Body of pancreas (tissue), 4 donors: ENCODE data around the gene NRG3. TPM values are rescaled to one million over a fixed set of nuclear protein-coding genes. Genes with fewer than 3 reads are reported as not detected.

Experiments
- ATAC-seq: fragments of 150-250 bp; one replicate; pipeline ENCODE4 v1.9.1; 2016
- DNase-seq, 4 donors: peaks; one replicate each; pipeline ENCODE4 v3.0.0-alpha.2; 2019
- H3K27ac ChIP-seq, 4 donors: fragments of 200-600 bp; sonication (generic); 1 replicate in 3 of 4; 2 replicates in 1 of 4; pipeline versions ENCODE4 v1.5.1 to v1.6.1; 2016 to 2019; ENCODE audit warnings: mild to moderate bottlenecking in 1 of 4, mixed read lengths in 1 of 4, moderate library complexity in 1 of 4
- H3K27me3 ChIP-seq, 2 donors: fragments of 200-600 bp; sonication (generic); one replicate each; pipeline ENCODE4 v1.6.0; 2016; ENCODE audit warnings: mild to moderate bottlenecking in 1 of 2
- H3K36me3 ChIP-seq, 2 donors: fragments of 200-600 bp; sonication (generic); replicated peaks in 1 of 2; 2 replicates each; pipeline ENCODE4 v1.5.1; 2016; ENCODE audit warnings: low read depth in 2 of 2; ENCODE audit not compliant: insufficient read depth in 1 of 2
- H3K4me1 ChIP-seq: fragments of 200-600 bp; sonication (generic); one replicate; pipeline ENCODE4 v1.6.0; 2016
- H3K4me3 ChIP-seq, 2 donors: fragments of 200-600 bp; sonication (generic); 1 replicate in 1 of 2; 2 replicates in 1 of 2; pipeline ENCODE4 v1.5.1; 2016 to 2019
- H3K9me3 ChIP-seq, 3 donors: fragments of 200-600 bp; sonication (generic); 1 replicate in 2 of 3; 2 replicates in 1 of 3; pipeline ENCODE4 v1.5.1; 2016
- POLR2A ChIP-seq, 3 donors: fragments of 450-650 bp; IDR thresholded peaks; one replicate each; pipeline ENCODE4 v1.6.1; 2016; ENCODE audit warnings: antibody characterized with exemption in 3 of 3, mild to moderate bottlenecking in 2 of 3
- WGBS, 2 donors: methylation state at CpG; one replicate each; pipeline ENCODE4 v1.1.5; 2017; 5-methylcytosine and 5-hydroxymethylcytosine counted together
- intact Hi-C: fragments of 100-400 bp; cut with DNase I; formaldehyde crosslinking; loops from one replicate; pipeline ENCODE4 v1.15.1; 2023
- total RNA-seq, 2 donors: library from RNA; depleted of rRNA; stranded (reverse); fragments of >200 nt; gene quantifications; one replicate each; pipeline ENCODE4 v1.1.0, GENCODE V29; 2016
- TF ChIP-seq, protein P1 (sequence below), 7 experiments: fragments of 450-650 bp in 4 of 7; fragments of 200-600 bp in 3 of 7; sonication (generic) in 3 of 7; IDR thresholded peaks; one replicate each; pipeline ENCODE4 v1.5.1; 2016 to 2019; ENCODE audit warnings: antibody characterized with exemption in 7 of 7

The NRG3 gene
- total RNA-seq, 2 donors from 2014 or later, result 0.26 TPM; not detected in 1

DNA sequence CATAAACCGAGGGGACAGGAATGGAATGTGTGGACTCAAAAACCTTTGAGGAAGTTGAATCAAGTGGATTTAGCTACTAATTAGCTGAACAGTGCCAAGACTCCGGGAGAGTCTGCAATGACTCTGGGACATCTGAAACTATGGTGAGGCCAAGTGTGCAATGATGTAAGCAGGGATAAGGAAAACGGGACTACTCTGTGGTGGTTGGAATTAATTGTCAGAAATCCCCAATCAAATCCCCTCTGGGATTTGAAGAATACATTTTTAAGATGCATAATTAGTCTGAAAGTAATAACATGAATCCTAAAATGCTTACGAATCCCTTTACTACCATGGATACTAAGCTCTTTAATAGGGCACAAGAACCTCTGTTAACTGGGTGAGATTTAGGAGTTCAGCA, 602.8 kb downstream of the NRG3 start:
- WGBS, 2 donors, result 65 to 69% methylated on average over 4 of the region's 4 CpGs
- H3K4me3 ChIP-seq, result no peak overlapping the region
- H3K27me3 ChIP-seq, result no peaks in the 10 kb centered on the region
- intact Hi-C loops, result no loop called here
- no peak overlapping the region for H3K27ac ChIP-seq
- TF ChIP-seq, protein P1, sequence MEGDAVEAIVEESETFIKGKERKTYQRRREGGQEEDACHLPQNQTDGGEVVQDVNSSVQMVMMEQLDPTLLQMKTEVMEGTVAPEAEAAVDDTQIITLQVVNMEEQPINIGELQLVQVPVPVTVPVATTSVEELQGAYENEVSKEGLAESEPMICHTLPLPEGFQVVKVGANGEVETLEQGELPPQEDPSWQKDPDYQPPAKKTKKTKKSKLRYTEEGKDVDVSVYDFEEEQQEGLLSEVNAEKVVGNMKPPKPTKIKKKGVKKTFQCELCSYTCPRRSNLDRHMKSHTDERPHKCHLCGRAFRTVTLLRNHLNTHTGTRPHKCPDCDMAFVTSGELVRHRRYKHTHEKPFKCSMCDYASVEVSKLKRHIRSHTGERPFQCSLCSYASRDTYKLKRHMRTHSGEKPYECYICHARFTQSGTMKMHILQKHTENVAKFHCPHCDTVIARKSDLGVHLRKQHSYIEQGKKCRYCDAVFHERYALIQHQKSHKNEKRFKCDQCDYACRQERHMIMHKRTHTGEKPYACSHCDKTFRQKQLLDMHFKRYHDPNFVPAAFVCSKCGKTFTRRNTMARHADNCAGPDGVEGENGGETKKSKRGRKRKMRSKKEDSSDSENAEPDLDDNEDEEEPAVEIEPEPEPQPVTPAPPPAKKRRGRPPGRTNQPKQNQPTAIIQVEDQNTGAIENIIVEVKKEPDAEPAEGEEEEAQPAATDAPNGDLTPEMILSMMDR (IDR thresholded peaks at IDR 0.05), result no peak
- TF ChIP-seq POLR2A (IDR thresholded peaks at IDR 0.05), result no peak
- H3K4me1 ChIP-seq, result no peaks in the 10 kb centered on the region
- DNase-seq (no peak), ATAC-seq (no peak)
- H3K9me3 ChIP-seq, result peaks cover 0 to 3% (median 0%) of the 10 kb centered on the region in 3 donors
- H3K36me3 ChIP-seq, result no peaks in the 10 kb centered on the region

DNA sequence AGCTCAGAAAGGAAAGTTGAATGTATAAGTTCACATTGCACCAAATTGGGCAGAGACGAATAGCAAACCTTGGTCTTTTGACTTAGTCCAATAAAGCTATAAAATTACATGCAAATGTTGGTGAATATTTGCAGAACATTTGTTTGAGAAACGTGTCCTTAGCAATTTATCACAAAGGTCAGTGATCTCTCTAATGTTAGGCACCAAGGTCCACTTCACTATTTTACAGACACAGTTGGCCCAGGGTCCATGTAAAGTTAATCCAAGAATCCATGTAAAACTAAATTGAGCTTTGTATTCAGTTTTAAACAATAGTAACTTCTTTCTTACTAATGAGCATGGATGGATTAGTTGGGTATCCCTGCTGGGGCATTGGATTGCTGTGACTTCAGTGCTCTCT, 617.7 kb downstream of the NRG3 start:
- 46 to 49% methylated on average over 2 of the region's 2 CpGs for WGBS, 2 donors
- intact Hi-C loops, result no loop called here
- ATAC-seq (no peak), DNase-seq (no peak)
- TF ChIP-seq POLR2A (IDR thresholded peaks at IDR 0.05), result no peak
- TF ChIP-seq, protein P1 (IDR thresholded peaks at IDR 0.05), result no peak
- H3K4me3 ChIP-seq, result no peak overlapping the region
- no peaks in the 10 kb centered on the region for H3K36me3 ChIP-seq
- H3K4me1 ChIP-seq, result no peaks in the 10 kb centered on the region
- no peak overlapping the region for H3K27ac ChIP-seq
- no peaks in the 10 kb centered on the region for H3K9me3 ChIP-seq
- no peaks in the 10 kb centered on the region for H3K27me3 ChIP-seq

DNA sequence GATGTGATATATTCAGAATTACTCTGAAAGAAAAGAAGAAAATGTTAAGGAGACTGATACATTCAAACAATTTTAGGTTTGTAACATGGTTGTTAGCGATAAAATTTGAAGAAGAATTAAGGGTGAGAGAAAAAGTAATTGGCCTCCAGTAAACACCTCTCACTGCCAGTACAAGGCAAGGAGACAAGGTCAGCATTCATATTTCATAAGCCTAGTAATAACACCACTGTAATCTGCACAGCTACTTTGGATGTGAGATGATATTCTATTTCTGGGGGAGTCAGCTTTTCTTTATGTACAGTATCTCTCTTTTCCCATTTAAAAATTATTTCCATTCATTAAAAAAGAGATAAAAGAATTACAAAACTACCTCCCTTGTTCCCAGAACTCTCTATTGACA, 621.1 kb downstream of the NRG3 start:
- H3K4me3 ChIP-seq, result no peak overlapping the region
- H3K36me3 ChIP-seq, result no peaks in the 10 kb centered on the region
- H3K4me1 ChIP-seq, result no peaks in the 10 kb centered on the region
- intact Hi-C loops, result no loop called here
- 79 to 96% methylated on average over 1 of the region's 1 CpG for WGBS, 2 donors
- H3K27ac ChIP-seq, result no peak overlapping the region
- no peaks in the 10 kb centered on the region for H3K9me3 ChIP-seq
- DNase-seq, result no peak
- no peak for TF ChIP-seq POLR2A (IDR thresholded peaks at IDR 0.05)
- TF ChIP-seq, protein P1 (IDR thresholded peaks at IDR 0.05), result no peak
- no peaks in the 10 kb centered on the region for H3K27me3 ChIP-seq
- ATAC-seq, result no peak

DNA sequence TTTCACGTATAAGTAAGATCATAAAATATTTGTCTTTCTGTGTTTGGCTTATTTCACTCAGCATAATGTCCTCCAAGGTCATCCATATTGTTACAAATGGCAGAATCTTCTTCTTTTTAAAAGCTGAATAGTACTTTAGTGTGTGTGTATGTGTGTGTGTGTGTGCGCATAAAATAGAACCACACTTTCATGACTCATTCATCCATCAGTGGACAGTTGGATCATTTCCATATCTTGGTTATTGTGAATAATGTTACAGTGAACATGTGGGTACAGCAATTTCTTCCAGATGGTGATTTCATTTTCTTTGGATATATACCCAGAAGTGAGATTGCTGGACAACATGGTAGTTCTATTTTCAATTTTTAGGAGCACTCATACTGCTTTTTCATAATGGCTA, 622.4 kb downstream of the NRG3 start:
- H3K36me3 ChIP-seq, result no peaks in the 10 kb centered on the region
- DNase-seq, result no peak
- H3K27ac ChIP-seq, result no peak overlapping the region
- 58 to 82% methylated on average over 2 of the region's 2 CpGs for WGBS, 2 donors
- no peaks in the 10 kb centered on the region for H3K9me3 ChIP-seq
- H3K27me3 ChIP-seq, result no peaks in the 10 kb centered on the region
- intact Hi-C loops, result no loop called here
- TF ChIP-seq, protein P1 (IDR thresholded peaks at IDR 0.05), result no peak
- no peak for TF ChIP-seq POLR2A (IDR thresholded peaks at IDR 0.05)
- H3K4me3 ChIP-seq, result no peak overlapping the region
- no peaks in the 10 kb centered on the region for H3K4me1 ChIP-seq
- ATAC-seq, result no peak

DNA sequence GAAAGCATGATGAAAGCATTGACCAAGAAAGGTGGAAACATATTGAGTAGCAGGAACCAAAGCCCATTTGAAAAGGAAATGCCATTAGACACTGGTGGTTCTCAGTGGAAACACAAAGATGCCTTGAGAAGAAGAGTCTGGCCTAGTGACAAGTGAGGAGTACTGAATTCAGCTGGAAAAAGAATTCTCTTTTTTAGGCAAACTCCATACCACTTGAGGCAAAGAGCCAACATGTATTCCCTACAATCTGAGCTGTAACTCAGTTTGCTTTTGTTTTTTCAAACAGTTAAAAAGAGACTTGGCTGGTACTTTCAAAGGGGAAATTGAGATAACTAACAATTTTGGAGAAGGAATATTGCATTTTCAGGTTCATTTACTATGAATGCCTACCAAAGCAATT, 624.0 kb downstream of the NRG3 start:
- Histone ChIP-seq H3K27me3 (no peaks in the 10 kb centered on the region), H3K9me3 (no peaks in the 10 kb centered on the region), H3K27ac (no peak overlapping the region), H3K36me3 (no peaks in the 10 kb centered on the region), H3K4me1 (no peaks in the 10 kb centered on the region), H3K4me3 (no peak overlapping the region)
- TF ChIP-seq POLR2A (IDR thresholded peaks at IDR 0.05), result no peak
- TF ChIP-seq, protein P1 (IDR thresholded peaks at IDR 0.05), result no peak
- DNase-seq (no peak), ATAC-seq (no peak)
- intact Hi-C loops, result no loop called here
